KOPT-K1 (cell line): ENCODE measurements around the gene ATP10B.

ENCODE experiments used
- H3K27ac ChIP-seq: fragments of 200-600 bp; sonication (generic); 2 replicates; pipeline ENCODE4 v1.5.1; 2016; ENCODE audit warnings: antibody characterized with exemption, mild to moderate bottlenecking, low read depth, low read length; ENCODE audit not compliant: poor library complexity, severe bottlenecking
- H3K36me3 ChIP-seq: fragments of 200-600 bp; sonication (generic); 2 replicates; pipeline ENCODE4 v1.5.1; 2017; ENCODE audit warnings: antibody characterized with exemption, mild to moderate bottlenecking, low read length, moderate library complexity; ENCODE audit not compliant: insufficient read depth
- H3K9me3 ChIP-seq: fragments of 200-600 bp; sonication (generic); 2 replicates; pipeline ENCODE4 v1.5.1; 2017; ENCODE audit warnings: antibody characterized with exemption, low read length, mild to moderate bottlenecking; ENCODE audit not compliant: insufficient read depth, poor library complexity, severe bottlenecking

ATP10B gene

DNA sequence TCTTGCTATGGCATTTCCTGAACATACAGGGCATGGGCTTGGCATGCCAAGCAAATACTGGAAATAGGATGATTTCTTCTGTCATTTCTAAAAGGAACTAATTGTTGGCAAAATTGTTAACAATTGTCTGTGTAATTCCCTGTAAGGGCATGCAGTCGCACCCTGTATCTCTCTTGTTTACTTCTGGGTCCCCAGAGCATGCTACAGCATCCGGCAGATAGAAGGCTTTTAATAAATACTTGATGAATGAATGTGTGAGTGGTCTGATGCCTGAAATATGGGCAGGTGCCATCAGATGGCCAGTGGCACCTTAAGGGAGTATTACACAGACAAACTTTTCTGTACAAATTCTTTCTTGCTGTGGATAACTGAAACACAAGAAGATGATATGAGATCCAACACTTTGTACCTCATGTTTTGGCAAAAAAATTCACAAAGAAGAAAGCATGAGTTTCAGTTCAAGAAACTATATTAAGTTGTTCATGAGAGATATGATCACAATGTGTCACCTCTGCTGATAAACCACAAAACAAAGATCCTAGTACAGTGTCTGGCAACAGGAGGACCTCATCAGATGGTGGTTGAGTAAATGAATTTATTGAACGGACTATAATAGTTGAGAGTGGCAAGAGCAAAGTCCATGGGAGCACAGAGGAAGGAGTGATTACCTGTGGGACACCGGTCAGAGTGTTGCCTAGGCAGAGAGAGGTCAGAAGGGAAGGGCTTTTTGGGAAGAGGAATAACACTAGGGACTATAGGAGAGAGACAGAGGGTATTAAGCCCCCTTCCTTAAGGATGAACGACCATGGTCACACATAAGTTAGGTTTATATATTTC, 194.2 kb downstream of the ATP10B start:
- H3K36me3 ChIP-seq = no peaks in the 10 kb centered on the region
- H3K9me3 ChIP-seq = peaks cover 21% of the 10 kb centered on the region

DNA sequence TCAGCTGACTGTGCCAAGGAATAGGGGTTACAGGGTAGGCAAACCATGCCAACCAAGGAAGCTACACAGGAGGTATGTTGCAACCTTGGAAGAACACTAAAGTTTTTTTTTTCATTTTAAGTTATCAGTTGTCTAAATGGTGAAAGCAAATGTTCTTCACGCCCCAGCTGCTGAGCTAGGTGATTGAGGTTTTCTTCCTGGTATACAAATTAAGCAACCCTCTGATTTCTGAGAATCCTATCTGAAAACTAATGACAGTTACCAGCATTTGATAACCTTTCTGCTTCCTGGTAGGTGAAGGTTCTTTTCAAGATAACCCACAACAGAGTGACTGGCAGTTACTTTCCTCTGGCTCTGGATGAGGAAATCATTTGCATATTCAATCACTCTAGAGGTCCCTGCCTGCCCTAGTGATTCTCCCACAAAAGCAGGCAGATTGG, 194.9 kb downstream of the ATP10B start:
- no peaks in the 10 kb centered on the region for H3K36me3 ChIP-seq
- H3K9me3 ChIP-seq = peaks cover 21% of the 10 kb centered on the region
- peak overlapping the region; percentile 99 for H3K27ac ChIP-seq

More for the DNA sequence above, 194.2 kb downstream of the ATP10B start:
- H3K27ac ChIP-seq = peak overlapping the region; percentile 99

DNA sequence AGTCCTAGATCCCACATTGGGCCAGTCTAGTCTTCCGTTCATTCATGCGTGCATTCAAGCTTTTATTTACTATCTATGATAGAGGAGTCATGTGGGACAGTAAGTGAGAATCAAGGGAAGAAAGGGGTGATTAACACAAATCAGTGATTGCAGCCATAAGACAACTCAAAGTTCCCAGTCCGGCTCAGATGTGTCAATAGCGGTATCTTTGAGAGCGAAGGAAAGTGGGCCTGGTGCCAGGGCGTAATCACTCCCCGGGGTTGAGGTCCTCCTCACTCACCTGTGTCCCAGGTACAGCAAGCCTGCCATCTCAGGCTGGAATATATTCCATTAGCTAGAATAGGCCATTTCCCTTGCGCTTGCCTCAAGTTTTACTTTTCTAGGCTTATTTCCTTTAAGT, 196.3 kb downstream of the ATP10B start:
- Histone ChIP-seq H3K27ac (peak overlapping the region; percentile 99), H3K9me3 (peaks cover 30% of the 10 kb centered on the region), H3K36me3 (no peaks in the 10 kb centered on the region)

DNA sequence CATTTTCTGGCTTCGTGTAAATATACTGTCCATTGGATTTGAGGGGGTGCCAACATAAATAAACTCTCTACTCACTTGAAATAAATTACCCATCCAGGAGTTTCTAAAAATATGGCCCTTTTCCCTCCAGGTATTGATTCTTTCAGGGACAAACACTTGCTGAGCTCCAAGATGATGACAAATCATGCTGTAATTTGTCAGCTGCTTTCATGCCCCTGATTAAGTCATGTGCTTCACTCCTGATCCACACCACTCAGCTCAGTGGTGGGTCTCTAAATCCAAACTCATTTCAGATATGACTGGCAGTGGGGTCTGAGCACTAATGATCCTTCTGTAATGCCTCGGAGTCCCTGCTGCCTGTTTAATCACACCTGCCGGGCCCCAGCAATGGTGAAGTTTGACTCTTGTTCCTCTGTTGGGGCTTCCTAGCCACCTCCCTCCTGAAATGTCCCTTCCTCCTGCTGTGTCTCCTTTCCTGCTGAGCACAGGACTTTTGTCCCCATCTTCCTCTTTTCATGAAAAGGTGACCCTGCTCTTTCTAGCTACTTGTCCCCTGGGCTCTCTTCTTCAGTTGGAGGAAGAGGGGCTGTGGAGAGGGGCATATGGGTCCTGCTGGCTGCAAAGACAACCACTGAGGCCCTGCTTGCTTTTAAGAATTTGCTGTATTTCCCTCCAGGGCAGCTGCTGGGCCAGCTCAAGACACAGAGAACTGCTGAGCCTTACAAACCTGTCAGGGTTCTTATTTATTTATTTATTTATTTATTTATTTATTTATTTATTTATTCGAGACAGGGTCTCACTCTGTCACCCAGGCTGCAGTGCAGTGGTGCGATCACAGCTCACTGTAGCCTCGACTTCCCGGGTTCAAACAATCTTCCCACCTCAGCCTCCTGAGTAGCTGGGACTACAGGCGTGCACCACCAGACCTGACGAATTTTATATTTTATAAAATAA, 200.0 kb downstream of the ATP10B start:
- Histone ChIP-seq H3K27ac (peak overlapping the region; percentile 31), H3K36me3 (no peaks in the 10 kb centered on the region), H3K9me3 (peaks cover 20% of the 10 kb centered on the region)

DNA sequence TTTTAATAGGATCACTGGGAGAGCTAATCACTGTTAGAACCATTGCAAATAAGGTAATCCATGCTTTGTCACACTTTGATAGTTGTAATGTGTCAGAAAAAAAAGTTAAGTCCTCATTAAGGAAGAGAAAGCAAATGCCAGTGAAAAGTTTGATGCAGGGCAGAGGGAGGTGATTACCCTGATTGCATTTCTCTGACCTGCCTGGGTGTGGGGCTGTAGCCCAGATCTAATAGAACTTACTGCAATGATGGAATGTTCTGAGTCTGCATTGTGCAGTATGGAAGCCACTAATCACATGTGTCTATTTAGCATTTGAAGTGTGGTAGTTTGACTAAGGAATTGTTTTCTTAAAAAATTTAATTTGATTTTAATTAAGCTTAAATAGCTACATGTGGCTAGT, 202.7 kb downstream of the ATP10B start:
- peaks cover 20% of the 10 kb centered on the region for H3K9me3 ChIP-seq
- H3K27ac ChIP-seq = no peak overlapping the region
- H3K36me3 ChIP-seq = no peaks in the 10 kb centered on the region

DNA sequence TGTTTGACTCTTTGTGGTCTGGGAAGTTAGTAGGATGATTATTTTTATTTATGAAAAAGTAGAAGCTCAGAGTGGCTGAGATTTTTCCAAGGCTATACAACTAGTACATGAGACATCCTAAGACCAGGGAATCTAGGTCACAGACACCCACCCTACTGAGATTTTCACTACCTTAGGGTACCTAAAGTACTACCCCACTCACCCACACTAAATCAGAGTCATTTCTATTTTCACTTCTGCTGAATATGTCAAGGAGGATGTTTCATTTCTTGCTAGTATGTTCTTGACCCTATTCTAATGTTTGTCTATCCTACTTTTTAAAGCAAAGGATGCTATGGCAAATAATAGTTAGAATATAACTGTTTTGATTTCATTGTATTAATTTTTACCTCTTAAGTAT, 206.0 kb downstream of the ATP10B start:
- Histone ChIP-seq H3K27ac (no peak overlapping the region), H3K36me3 (no peaks in the 10 kb centered on the region), H3K9me3 (peaks cover 10% of the 10 kb centered on the region)

DNA sequence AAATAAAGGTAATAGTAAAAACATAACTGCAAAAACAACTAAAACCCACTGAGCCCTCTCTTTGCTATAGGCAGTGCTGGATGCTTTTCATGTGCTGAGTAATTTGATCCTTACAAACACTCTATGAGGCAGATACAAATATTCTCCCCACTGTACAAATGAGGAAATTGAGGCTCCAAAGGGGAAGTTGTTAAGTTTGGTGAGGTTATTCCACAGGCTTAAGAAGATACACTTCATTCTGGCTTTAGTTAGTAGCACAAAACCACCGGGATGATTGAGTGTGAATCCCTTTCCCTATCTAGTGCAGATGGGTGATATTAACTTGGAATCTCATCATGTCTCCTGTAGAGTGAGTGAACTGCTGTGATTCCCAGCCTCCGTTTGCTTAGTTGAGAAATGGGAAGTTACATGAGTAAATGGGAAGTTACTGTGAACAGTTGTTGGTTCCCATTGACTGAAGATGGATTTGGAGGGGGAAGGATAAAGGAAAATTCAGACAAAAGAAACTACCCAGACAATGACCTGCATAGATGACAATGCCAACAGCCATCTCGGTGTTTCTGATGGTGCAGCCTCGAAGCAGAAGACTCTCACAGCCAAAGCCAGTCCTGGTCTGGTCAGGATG, 208.3 kb downstream of the ATP10B start:
- H3K9me3 ChIP-seq = no peaks in the 10 kb centered on the region
- H3K36me3 ChIP-seq = no peaks in the 10 kb centered on the region
- H3K27ac ChIP-seq = no peak overlapping the region

DNA sequence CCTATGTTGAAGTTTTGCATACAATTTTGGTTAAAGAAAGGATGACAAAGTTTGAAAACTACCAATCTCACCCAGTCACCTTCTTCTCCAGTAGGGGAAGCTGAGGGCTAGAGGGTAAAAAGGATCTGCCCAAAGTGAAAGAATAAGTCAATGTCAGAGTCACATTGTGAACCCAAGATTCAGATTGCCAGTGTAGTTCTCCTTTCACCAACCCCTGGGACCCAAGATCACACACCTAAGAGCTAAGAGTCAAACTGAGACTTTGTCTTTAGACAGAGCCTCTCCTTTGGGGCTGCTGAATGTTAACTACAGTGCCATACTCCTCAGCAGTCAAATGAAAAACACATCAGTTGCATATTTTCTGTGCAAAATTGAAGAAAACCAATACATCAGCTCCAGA, 210.6 kb downstream of the ATP10B start:
- no peak overlapping the region for H3K27ac ChIP-seq
- no peaks in the 10 kb centered on the region for H3K36me3 ChIP-seq
- H3K9me3 ChIP-seq = no peaks in the 10 kb centered on the region

DNA sequence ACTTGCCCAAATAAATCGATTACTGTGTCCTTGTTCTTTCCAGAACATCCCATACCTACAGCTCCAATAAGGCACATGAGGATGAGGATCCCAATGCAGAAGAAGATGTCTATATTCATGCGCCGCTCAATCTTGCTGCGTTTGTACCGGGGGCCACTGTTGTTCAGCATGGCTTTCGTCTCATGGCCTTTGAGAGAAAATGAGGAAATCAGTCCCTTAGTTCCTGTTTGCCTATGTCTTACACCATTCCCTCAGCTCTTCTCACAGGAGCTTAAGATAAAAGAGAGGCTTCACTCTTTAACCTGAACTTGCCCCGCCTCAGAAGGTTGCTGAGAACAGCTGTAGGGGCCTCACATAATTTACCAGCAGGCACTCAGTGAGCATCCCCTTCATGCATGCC, 211.6 kb downstream of the ATP10B start:
- no peaks in the 10 kb centered on the region for H3K36me3 ChIP-seq
- no peaks in the 10 kb centered on the region for H3K9me3 ChIP-seq
- no peak overlapping the region for H3K27ac ChIP-seq

DNA sequence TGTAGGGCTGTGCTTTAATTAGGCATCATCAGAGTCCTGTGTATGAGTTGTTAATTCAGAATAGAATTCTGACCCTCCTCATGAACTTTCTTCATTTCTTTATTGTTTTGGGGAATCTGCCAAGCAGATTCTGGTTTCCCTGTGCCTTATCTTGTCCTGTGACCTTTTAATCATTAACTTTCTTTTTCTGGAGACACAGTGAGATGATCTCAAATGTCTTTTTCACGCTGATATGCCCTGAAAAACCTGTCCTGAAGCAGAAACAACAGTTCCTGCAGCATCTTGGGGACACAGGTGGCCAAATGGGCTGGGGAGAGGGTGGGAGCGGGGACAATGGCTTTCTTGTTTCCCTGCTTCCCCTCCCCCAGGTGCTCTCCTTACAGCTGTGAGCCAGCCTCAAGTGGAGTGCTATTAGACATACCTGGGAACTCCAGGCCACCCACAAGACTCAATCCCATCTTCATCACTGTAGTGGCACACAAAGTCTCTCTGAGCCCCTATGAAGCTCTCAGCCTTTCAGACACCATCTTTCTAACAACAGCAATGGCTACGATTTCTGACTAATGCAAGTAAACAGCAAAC, 213.8 kb downstream of the ATP10B start:
- Histone ChIP-seq H3K27ac (peak overlapping the region; percentile 34), H3K9me3 (no peaks in the 10 kb centered on the region), H3K36me3 (no peaks in the 10 kb centered on the region)

DNA sequence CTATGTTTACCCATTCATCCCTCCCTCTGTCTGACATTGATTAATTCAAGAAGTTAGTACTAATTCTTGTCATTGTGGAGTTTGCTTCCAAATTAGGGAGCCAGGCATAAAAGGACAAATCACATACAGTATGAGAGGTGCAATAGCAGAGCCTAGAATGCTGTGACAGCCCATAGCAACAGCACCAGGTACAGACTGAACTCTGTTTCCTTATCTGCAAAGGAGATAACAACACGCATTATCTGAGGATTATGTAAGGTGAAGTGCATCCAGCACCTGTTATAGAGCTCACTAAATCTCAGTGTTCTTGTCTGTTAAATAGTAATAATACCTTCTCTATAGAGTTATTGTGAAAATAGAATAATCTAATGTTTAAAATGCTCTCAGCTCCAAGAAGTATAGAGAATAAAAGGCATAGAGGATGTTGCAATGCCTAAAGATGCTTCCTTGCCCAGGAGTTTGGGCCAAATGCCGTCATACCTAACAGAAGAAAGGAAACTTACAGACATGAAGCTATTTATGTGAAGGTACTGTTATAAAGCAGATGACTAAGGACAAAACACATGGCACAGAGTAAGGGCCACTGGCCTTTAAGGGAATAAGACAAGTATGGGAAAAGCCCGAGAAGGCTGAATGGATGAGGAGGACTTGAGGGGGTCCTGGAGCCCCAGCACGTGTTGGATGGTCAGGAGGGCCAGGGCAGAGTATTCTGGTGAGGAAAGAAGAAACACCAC, 214.5 kb downstream of the ATP10B start:
- Histone ChIP-seq H3K9me3 (no peaks in the 10 kb centered on the region), H3K27ac (no peak overlapping the region), H3K36me3 (no peaks in the 10 kb centered on the region)

DNA sequence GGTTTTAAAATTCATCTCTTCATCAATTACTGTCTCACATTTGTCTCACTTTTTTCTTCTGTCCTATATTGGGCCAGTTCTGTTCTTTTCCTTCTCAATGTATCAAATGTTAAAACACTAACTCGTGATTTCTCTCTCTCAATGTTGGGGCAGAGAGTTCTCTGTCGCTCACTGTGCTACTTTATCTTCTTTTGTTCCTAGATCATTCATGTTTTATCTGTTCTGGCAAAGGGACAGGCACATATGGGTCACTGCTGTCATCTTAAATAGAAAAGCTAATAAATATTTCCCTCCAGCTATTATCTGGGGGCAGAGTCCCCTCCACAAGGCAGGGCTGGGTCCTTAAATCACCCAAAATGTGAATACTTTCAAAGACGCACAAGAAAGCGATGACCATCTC, 216.3 kb downstream of the ATP10B start:
- no peaks in the 10 kb centered on the region for H3K36me3 ChIP-seq
- H3K27ac ChIP-seq = no peak overlapping the region
- no peaks in the 10 kb centered on the region for H3K9me3 ChIP-seq

DNA sequence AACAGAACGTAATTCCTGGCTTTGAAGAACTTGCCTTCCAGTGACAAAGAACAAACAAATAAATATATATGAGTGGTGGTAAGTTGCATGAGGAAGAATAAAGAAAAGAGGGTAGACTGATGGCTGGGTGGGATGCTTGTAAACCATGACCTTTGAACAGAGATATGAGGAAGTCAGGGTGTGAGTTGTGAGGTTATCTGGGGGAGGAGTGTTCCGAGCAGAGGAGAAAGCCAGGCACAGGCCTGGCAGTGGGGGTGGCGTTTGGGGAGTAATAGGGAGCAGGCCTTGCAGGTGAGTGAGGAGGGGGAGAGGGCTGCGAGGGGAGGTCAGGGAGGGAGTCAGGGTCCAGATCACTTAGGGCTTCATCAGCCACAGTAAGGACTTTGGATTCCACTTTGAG, 217.0 kb downstream of the ATP10B start:
- H3K36me3 ChIP-seq = no peaks in the 10 kb centered on the region
- H3K27ac ChIP-seq = no peak overlapping the region
- no peaks in the 10 kb centered on the region for H3K9me3 ChIP-seq

DNA sequence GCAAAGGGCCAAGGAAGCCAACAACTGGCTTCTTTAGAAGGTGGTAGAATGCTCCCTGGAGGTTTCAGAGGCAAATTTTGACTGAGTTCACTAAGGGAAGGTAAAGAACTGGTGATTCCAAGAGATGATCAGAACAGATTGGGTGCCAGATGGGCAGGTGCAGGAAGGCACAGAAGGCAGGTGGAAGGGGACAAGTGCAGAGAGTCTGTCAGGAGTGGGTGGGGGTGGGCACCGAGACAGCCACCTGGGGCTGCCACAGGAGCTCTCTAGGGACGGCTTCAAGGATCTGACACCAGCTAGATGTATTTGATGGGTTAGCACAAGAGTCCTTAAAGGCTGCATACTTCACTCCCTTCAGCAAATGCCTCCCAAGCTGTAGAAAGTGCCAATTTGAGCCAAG, 223.0 kb downstream of the ATP10B start:
- Histone ChIP-seq H3K36me3 (no peaks in the 10 kb centered on the region), H3K27ac (no peak overlapping the region), H3K9me3 (no peaks in the 10 kb centered on the region)
